MM.1S (cell line): ENCODE data around the gene SIK2.

Experiments used
- DNase-seq: peaks from one replicate; pipeline ENCODE4 v3.0.0-alpha.2; 2015
- H2AFZ ChIP-seq: fragments of 300-600 bp; sonication (generic); 2 replicates; pipeline ENCODE4 v1.6.0; 2016; ENCODE audit warnings: antibody characterized with exemption, low read length
- H3F3A ChIP-seq: fragments of 300-600 bp; sonication (generic); 2 replicates; pipeline ENCODE4 v1.6.1; 2016; ENCODE audit warnings: mild to moderate bottlenecking, antibody characterized with exemption, low read length, moderate library complexity, mixed read lengths; ENCODE audit not compliant: insufficient read depth
- H3K27ac ChIP-seq: fragments of 300-600 bp; sonication (generic); 2 replicates; pipeline ENCODE4 v1.5.1; 2016; ENCODE audit warnings: mild to moderate bottlenecking, low read length
- H3K27me3 ChIP-seq: fragments of 300-600 bp; sonication (generic); replicated peaks from 2 replicates; pipeline ENCODE4 v1.6.0; 2016; ENCODE audit warnings: low read length; ENCODE audit not compliant: insufficient read depth
- H3K36me3 ChIP-seq: fragments of 300-600 bp; sonication (generic); replicated peaks from 2 replicates; pipeline ENCODE4 v1.6.1; 2016; ENCODE audit warnings: mild to moderate bottlenecking, low read length, mixed read lengths; ENCODE audit not compliant: insufficient read depth
- H3K4me1 ChIP-seq: fragments of 300-600 bp; sonication (generic); 2 replicates; pipeline ENCODE4 v1.6.1; 2016; ENCODE audit warnings: low read length, mixed read lengths
- H3K4me2 ChIP-seq: fragments of 300-600 bp; sonication (generic); 2 replicates; pipeline ENCODE4 v1.6.0; 2016; ENCODE audit warnings: low read depth, low read length
- H3K4me3 ChIP-seq: fragments of 300-600 bp; sonication (generic); 2 replicates; pipeline ENCODE4 v1.5.1; 2016; ENCODE audit warnings: low read length, mixed read lengths
- H3K79me2 ChIP-seq: fragments of 300-600 bp; sonication (generic); 2 replicates; pipeline ENCODE4 v1.6.1; 2016; ENCODE audit warnings: mixed run types, low read length, mixed read lengths
- H3K9ac ChIP-seq: fragments of 300-600 bp; sonication (generic); 2 replicates; pipeline ENCODE4 v1.6.1; 2016; ENCODE audit warnings: low read length, mixed read lengths
- H3K9me2 ChIP-seq: fragments of 300-600 bp; sonication (generic); replicated peaks from 2 replicates; pipeline ENCODE4 v1.6.1; 2016; ENCODE audit warnings: mild to moderate bottlenecking, low read length, mixed read lengths; ENCODE audit not compliant: insufficient read depth
- H3K9me3 ChIP-seq: fragments of 300-600 bp; sonication (generic); replicated peaks from 2 replicates; pipeline ENCODE4 v1.6.1; 2016; ENCODE audit warnings: mild to moderate bottlenecking, low read length, mixed read lengths; ENCODE audit not compliant: insufficient read depth
- H4K20me1 ChIP-seq: fragments of 300-600 bp; sonication (generic); 2 replicates; pipeline ENCODE4 v1.6.1; 2016; ENCODE audit warnings: mild to moderate bottlenecking, low read length, moderate library complexity, mixed read lengths; ENCODE audit not compliant: insufficient read depth
- EZH2 ChIP-seq: fragments of 300-600 bp; sonication (generic); optimal IDR thresholded peaks from 2 replicates; pipeline ENCODE3; 2017; ENCODE audit warnings: low read depth, mild to moderate bottlenecking, antibody characterized with exemption, low read length, mixed read lengths
- EZH2phosphoT487 ChIP-seq: fragments of 300-600 bp; sonication (generic); IDR thresholded peaks from 2 replicates; pipeline ENCODE4 v1.6.1; 2018; ENCODE audit warnings: antibody characterized with exemption, low read length
- TF ChIP-seq, protein P1 (sequence below): fragments of 300-600 bp; sonication (generic); IDR thresholded peaks from 2 replicates; pipeline ENCODE4 v1.5.1; 2016; ENCODE audit warnings: antibody characterized with exemption, low read length, mixed read lengths

SIK2 gene

DNA sequence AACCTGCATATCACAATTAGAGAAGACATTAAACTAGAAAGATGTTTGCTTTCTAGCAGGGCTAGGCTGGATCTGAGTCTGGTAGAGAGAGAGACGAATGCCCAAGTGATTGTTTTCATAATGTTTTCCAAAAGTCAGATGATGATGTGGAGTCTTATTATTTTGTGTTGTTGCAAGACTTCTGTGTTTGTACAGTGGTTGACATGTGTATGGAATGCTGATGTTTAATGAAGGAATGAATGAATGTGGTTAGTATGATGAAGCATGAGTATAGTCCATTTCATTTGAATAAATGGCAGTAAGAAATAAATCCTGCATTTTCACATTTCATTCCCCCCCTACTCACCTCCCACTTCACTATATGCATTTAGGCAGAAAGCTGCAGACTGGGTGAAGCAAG, 94.3 kb downstream of the SIK2 start:
- DNase-seq = no peak
- Histone ChIP-seq H3K9me3 (no peaks in the 10 kb centered on the region), H3K27ac (no peak overlapping the region), H3K27me3 (no peaks in the 10 kb centered on the region), H2AFZ (no peak overlapping the region), H3K9ac (no peak overlapping the region), H3F3A (no peaks in the 10 kb centered on the region), H3K9me2 (no peaks in the 10 kb centered on the region), H3K79me2 (no peaks in the 10 kb centered on the region), H3K4me1 (0 out of 2 replicates have a peak, but pooled peaks cover 3% of the 10 kb centered on the region), H3K4me3 (no peak overlapping the region), H4K20me1 (no peaks in the 10 kb centered on the region), H3K36me3 (no peaks in the 10 kb centered on the region), H3K4me2 (no peak overlapping the region)
- TF ChIP-seq EZH2 = no peak
- TF ChIP-seq, protein P1, sequence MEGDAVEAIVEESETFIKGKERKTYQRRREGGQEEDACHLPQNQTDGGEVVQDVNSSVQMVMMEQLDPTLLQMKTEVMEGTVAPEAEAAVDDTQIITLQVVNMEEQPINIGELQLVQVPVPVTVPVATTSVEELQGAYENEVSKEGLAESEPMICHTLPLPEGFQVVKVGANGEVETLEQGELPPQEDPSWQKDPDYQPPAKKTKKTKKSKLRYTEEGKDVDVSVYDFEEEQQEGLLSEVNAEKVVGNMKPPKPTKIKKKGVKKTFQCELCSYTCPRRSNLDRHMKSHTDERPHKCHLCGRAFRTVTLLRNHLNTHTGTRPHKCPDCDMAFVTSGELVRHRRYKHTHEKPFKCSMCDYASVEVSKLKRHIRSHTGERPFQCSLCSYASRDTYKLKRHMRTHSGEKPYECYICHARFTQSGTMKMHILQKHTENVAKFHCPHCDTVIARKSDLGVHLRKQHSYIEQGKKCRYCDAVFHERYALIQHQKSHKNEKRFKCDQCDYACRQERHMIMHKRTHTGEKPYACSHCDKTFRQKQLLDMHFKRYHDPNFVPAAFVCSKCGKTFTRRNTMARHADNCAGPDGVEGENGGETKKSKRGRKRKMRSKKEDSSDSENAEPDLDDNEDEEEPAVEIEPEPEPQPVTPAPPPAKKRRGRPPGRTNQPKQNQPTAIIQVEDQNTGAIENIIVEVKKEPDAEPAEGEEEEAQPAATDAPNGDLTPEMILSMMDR = no peak
- TF ChIP-seq EZH2phosphoT487 = no peak

DNA sequence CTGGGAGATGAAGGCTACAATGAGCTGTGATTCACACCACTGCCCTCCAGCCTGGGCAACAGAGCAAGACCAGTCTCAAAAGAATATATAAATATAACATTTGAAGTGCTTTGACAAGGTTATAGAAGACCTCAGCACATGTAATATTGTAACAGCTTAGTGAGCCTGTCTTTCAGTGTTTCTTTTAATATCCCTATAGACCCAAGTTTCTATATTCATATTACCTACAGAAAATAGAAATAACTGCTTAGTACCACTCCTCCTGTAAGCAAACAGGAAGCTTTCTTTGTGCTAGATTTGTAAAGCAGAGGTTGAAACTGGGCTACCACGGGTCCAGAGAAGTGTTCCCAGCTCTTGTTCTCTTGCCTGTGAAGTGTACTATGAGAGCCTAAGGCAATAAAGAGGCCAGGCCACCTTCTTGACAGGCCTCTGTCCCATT, 95.7 kb downstream of the SIK2 start:
- Histone ChIP-seq H3K36me3 (no peaks in the 10 kb centered on the region), H3K4me2 (no peak overlapping the region), H3K79me2 (no peaks in the 10 kb centered on the region), H3K9ac (no peak overlapping the region), H3K4me3 (no peak overlapping the region), H3F3A (no peaks in the 10 kb centered on the region), H3K4me1 (0 out of 2 replicates have a peak, but pooled peaks cover 3% of the 10 kb centered on the region), H3K27me3 (no peaks in the 10 kb centered on the region), H3K9me3 (no peaks in the 10 kb centered on the region), H3K9me2 (no peaks in the 10 kb centered on the region), H3K27ac (no peak overlapping the region), H4K20me1 (no peaks in the 10 kb centered on the region), H2AFZ (no peak overlapping the region)
- TF ChIP-seq EZH2phosphoT487 = no peak
- TF ChIP-seq, protein P1 = no peak
- TF ChIP-seq EZH2 = no peak
- DNase-seq = no peak

DNA sequence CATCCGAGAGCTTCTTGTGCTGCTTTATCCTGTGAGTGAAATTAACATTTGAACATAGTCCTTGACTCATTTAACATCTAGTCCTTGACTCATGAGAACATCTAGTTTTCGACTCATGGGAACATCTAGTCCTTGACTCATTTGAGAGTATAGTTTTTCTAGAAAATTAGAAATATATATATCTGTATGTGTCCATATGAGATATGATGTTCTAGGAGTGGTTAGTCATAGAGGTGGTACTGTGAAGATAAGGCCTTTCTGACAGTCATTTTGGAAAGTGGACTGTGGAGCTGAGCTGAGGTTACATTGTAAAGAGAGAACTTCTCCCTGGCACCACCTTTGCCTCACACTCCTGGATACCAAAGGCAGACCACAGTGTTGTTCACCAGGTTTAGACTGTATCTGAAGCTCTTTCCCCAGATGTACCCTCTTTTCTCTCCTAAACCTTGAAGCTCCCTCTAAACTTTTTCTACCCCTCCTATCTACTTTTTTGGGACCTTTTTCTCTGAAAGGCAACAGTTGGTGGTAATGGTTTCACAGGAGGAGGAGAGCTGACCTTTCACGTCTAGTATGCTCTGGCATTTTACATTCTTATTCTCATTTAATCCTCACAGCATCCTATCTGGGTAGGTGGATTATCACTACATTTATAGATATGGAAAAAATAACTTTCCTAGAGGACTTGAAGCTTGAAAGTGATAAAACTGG, 96.8 kb downstream of the SIK2 start:
- H3F3A ChIP-seq = no peaks in the 10 kb centered on the region
- H3K9ac ChIP-seq = no peak overlapping the region
- no peak overlapping the region for H3K4me2 ChIP-seq
- no peak overlapping the region for H2AFZ ChIP-seq
- no peak for TF ChIP-seq EZH2
- TF ChIP-seq, protein P1 = no peak
- no peak for TF ChIP-seq EZH2phosphoT487
- no peak overlapping the region for H3K4me3 ChIP-seq
- 0 out of 2 replicates have a peak, but pooled peaks cover 3% of the 10 kb centered on the region for H3K4me1 ChIP-seq
- H3K36me3 ChIP-seq = no peaks in the 10 kb centered on the region
- no peak overlapping the region for H3K27ac ChIP-seq
- H3K9me2 ChIP-seq = no peaks in the 10 kb centered on the region
- no peaks in the 10 kb centered on the region for H3K9me3 ChIP-seq
- H4K20me1 ChIP-seq = no peaks in the 10 kb centered on the region
- no peaks in the 10 kb centered on the region for H3K27me3 ChIP-seq
- no peak for DNase-seq
- H3K79me2 ChIP-seq = no peaks in the 10 kb centered on the region
